Activated CD4-positive, alpha-beta T cell treated with anti-CD3 and anti-CD28 coated beads, Interleukin-2, Interleukin-6, amounts not matched to agents 100 ng/mL and 50 ng/mL, durations not matched to agents 16 hours and 8 hours (primary cell): Measurements from ENCODE around the gene ZNF787.
A peak's percentile ranks its signal among the peaks of the same experiment; 100 is the strongest.

Experiments used
- DNase-seq: peaks from one replicate; pipeline ENCODE4 v3.0.0-alpha.2; 2020

The ZNF787 gene

GRCh38 chr19:56085571-56086275 is 35.4 kb downstream of the ZNF787 start:
- peak; percentile 16 for DNase-seq

- no peak for DNase-seq
These were observed 36.1 kb downstream of the ZNF787 start for GRCh38 chr19:56084835-56085536.

- DNase-seq: no peak
These were observed 37.4 kb downstream of the ZNF787 start for GRCh38 chr19:56083668-56084067.

GRCh38 chr19:56080669-56081401 is 40.3 kb downstream of the ZNF787 start:
- peak; percentile 73 for DNase-seq

GRCh38 chr19:56079609-56080008 is 41.5 kb downstream of the ZNF787 start:
- DNase-seq: no peak

GRCh38 chr19:56076498-56076897 is 44.6 kb downstream of the ZNF787 start:
- peak; percentile 48 for DNase-seq

- no peak for DNase-seq
These were observed 49.9 kb downstream of the ZNF787 start for GRCh38 chr19:56071151-56071550.

GRCh38 chr19:56069642-56070041 is 51.5 kb downstream of the ZNF787 start:
- no peak for DNase-seq

GRCh38 chr19:56066152-56067023 is 54.7 kb downstream of the ZNF787 start:
- DNase-seq: peak; percentile 62

- DNase-seq: no peak
These were observed 67.5 kb downstream of the ZNF787 start for GRCh38 chr19:56053596-56053995.
